Measurements from ENCODE around the gene MCTP1. TPM values are rescaled to one million over a fixed set of nuclear protein-coding genes. Genes with fewer than 3 reads are reported as not detected.
"Not testable (repeated sequence)": the region's sequence is repeated elsewhere in the genome, so short reads cannot be mapped to it uniquely, and the experiment has no call there.

MCTP1 gene
- total RNA-seq, 1 donor from 2014 or later, result 3.3 TPM

DNA sequence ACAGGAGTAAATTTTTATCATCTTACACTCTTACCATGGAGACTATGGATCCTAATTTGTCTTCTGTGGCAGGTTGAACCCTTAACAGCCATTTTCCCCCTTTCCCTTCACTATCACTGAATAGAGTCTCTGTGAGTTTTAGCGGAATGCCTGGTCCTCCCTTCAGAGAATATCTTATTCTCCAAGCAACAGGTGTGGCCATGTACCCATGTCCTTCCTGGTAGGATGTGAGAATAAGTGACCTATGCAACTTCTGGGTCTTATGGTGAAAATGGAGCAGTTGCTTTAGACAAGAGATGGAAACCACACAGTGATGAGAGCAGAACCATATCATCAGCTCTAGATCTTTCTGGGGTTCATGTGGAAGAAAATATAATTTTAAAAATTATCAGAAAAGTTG is 312.6 kb downstream of the MCTP1 start:
- DNase-seq (ENCODE audit: low read depth), result no peak

- peak; percentile 33 for DNase-seq (ENCODE audit: low read depth)
Observed at GRCh38 chr5:94969174-94969573, 315.7 kb downstream of the MCTP1 start.

DNA sequence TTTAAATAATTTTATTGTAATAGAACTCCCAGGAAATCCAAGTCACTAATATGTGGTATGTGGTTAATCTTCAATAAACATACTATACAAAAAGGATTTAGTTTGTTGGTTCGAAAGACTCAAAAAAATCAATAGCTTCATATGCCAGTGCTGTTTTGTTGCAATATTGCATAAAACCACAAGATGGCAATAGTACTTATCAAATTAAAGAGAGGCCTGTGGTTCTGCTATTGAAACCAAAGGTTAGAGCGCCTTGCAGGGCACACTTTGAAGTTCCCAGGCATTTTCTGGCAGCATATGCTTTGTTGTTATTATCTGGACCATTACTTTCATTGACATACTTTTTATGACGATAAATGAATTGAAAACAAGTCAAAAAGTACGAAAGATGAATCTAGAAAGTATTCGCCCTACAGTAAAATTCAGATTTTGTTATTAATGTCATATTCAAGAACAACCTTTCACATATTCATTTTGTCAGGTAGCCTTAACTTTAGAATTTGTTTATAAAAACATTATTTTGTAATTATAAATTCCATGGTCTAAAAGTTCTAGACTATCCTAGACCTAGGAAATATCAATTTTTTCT is 316.3 kb downstream of the MCTP1 start:
- peak; percentile 80 for DNase-seq (ENCODE audit: low read depth)

- no peak for DNase-seq (ENCODE audit: low read depth)
Observed at GRCh38 chr5:94967525-94967924, 317.4 kb downstream of the MCTP1 start.

- DNase-seq (ENCODE audit: low read depth), result not testable (repeated sequence)
Observed at GRCh38 chr5:94959279-94959678, 325.6 kb downstream of the MCTP1 start.

DNA sequence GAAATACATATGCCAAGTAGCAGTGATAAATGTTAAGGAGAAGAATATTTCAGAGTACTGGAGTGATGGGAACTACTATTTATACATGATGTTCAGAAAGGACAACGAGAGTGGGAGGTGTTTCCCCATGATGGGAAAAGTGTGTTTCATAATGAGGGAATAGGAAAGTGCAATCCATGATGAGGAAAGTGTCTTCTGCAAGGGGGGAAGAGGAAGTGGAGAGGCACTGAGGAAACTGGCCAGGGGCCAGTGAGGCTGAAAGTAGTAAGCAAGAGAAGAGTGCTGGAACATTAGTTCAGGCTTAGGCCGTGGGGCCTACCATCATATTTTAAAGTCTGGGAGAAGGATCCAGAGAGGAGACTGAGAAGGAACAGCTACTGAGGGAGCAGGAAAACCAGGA is 339.2 kb downstream of the MCTP1 start:
- no peak for DNase-seq (ENCODE audit: low read depth)

- no peak for DNase-seq (ENCODE audit: low read depth)
Observed at GRCh38 chr5:94944160-94944559, 340.7 kb downstream of the MCTP1 start.

DNA sequence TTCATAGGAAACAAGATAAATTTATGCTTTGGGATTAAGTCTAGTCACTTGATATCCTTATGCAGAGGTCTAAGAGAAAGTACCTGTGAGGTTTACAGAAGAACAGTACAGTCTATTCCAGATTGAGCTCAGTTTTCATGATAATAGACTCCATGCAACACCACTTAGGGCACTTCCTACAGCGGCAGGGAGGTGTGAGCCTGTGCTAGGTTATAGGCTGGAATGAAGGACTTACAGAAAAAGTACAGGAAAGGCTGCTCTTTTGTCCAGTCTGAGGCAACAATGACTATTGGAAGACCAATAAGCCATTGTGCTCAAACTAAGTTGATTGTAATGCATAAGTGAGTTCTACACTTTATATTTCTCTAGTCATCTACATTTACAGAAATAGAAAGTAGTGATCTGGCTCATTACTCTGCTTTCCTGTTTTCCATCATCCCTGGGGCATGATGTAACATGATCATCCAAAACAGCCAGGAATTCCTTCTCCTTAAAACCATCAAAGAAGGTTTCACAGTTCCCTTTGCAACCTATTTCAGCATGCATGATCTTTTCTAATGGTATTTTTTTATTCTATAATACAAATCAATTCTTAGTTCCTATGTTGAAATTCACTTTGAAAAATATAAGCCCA is 343.7 kb downstream of the MCTP1 start:
- peak; percentile 7 for DNase-seq (ENCODE audit: low read depth)

- no peak for DNase-seq (ENCODE audit: low read depth)
Observed at GRCh38 chr5:94932259-94932658, 352.6 kb downstream of the MCTP1 start.

DNA sequence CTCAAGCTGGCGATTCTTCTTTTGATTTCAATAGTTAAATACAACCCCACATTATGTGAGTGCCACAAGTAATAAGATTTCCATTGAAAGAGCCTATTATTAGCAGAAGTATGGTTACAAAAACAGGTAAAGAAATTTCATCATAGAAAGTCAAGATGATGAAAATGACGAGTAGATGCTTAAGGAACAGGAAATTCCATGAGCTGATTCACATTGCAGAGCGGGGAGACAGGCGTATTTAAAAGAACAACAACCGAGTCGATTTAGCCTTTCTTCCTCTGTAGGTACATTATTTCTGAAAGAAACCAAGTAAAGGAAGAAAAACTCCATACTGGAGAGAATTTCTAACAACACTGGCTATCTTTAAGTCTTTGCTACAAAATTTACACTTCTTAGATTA is 356.0 kb downstream of the MCTP1 start:
- no peak for DNase-seq (ENCODE audit: low read depth)

DNA sequence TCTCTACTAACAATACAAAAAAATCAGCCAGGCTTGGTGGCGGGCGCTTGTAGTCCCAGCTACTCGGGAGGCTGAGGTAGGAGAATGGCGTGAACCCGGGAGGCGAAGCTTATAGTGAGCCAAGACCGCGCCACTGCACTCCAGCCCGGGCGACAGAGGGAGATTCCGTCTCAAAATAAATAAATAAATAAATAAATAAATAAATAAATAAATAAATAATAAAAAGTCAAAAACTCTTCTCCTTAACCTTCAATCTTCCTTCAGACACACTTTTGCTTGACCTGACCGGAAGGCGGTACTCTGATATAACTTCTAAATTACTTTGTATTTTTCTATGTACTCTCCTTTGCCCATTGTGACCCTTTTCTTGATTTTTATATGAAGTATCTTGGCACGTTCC is 364.3 kb downstream of the MCTP1 start:
- no peak for DNase-seq (ENCODE audit: low read depth)

GRCh38 chr5:94916619-94917018 is 368.3 kb downstream of the MCTP1 start:
- no peak for DNase-seq (ENCODE audit: low read depth)

DNA sequence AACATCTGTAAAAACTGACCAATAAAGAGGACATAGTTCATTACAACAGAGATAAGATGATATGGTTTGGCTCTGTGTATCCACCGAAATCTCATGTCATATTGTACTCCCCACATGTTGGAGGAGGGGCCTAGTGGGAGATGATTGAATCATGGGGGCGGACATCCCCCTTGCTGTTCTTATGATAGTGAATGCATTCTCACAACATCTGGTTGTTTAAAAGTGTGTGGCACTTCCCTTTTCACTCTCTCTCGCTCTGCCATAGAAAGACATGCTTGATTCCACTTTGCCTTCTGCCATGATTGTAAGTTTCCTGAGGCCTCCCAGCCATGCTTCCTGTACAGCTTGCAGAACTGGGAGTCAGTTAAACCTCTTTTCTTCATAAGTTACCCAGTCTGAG is 373.6 kb downstream of the MCTP1 start:
- no peak for DNase-seq (ENCODE audit: low read depth)

- DNase-seq (ENCODE audit: low read depth), result no peak
Observed at GRCh38 chr5:94910721-94911120, 374.2 kb downstream of the MCTP1 start.

GRCh38 chr5:94908889-94909480 is 375.9 kb downstream of the MCTP1 start:
- DNase-seq (ENCODE audit: low read depth), result peak; percentile 71

DNA sequence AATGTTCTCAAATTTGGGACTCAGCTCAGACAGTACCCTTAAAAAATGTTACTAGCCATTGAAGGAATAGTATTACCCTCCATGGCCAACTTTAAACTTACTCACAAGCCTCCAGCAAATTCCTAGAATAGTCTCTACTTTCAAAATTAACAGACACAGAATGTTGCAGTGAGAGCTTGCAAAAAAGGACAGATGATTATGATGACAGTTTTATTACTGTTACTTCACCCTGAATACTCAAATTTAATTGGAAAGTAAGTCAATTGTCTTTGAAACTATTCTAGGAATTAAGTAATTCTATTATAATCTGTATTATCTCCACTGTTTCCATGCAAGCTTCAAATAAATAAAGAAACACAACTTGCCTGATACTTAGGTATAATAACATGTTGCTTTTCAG is 378.1 kb downstream of the MCTP1 start:
- DNase-seq (ENCODE audit: low read depth), result no peak

GRCh38 chr5:94903726-94904125 is 381.2 kb downstream of the MCTP1 start:
- DNase-seq (ENCODE audit: low read depth), result no peak

DNA sequence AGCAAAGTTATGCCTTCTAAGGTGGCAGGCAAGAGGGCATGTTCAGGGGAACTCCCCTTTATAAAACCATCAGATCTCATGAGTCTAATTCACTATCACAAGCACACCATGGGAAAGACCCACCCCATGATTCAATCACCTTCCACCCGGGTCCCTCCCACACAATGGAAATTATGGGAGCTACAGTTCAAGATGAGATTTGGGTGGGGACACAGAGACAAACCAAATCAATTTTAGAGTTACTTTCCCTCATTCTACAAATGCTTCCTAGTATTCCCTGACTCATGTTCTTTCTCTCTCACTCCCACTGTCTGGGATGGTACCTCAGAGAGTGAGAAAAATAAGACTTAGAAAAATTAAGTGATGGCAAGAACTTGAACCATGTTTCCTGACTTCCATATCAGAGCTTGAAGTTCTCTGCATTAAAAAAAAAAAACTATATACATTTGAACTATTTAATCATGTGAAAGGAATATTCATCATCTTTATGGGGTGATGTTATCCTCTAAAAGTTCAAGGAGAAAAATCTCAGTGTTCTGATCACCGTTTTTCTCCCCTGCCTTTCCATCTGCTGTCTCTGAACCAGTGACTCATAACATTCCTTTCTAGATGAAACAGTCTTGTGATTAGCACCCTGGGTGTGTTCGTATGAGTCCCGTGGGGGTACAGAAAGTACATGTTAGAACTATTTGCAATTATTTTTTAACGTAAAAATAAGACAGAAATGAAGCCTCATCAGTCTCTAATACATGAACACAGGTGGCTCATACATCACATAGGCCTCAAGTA is 383.5 kb downstream of the MCTP1 start:
- peak; percentile 64 for DNase-seq (ENCODE audit: low read depth)

DNA sequence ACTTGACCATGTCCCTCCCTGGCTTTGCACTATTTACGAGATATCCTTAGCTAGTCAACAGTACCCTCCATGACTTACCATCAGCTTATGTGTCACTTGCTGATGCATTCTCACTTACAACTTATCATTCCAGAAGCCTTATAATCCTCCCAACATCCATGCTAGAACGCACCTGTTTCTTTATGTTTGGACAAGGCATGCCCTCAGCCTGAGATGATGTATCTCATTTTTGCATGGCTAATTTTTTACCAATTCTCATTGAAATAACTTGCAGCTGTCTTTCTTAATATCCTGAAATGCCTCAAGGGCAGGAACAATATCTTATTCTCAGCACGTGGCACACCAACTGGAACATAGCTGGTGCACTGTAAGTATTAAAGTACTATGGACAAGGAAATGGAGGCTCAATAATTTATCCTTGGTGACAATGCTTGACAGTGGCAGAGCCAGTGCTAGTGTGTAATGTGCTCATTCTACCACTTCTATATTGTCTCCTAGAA is 384.8 kb downstream of the MCTP1 start:
- peak; percentile 24 for DNase-seq (ENCODE audit: low read depth)

GRCh38 chr5:94893412-94894135 is 391.3 kb downstream of the MCTP1 start:
- DNase-seq (ENCODE audit: low read depth), result peak; percentile 31

- DNase-seq (ENCODE audit: low read depth), result no peak
Observed at GRCh38 chr5:94891972-94892371, 392.9 kb downstream of the MCTP1 start.

Measured in myocyte (in vitro differentiated cells).